ENCODE measurements around the gene NAP1L4.

DNA sequence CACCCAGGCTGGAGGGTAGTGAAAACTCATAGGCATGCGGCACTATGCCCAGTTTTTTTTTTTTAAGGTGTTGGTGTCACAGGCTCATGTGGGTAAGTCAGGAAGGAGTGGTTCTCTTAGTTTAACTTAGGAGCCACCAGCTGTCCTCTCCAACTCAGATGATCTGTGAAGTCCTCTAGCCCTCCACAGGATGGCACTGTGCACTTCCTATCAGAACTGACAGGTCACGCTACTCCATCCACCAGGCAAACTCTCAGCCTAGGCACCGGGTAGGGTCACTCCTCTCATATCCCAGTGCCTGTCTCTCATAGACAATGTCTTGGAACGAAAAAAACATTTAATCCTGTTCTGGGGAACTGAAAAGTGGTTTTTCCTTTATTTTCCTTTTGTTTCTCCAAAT is 16.5 kb downstream of the NAP1L4 start:
- TF ChIP-seq, protein P1, sequence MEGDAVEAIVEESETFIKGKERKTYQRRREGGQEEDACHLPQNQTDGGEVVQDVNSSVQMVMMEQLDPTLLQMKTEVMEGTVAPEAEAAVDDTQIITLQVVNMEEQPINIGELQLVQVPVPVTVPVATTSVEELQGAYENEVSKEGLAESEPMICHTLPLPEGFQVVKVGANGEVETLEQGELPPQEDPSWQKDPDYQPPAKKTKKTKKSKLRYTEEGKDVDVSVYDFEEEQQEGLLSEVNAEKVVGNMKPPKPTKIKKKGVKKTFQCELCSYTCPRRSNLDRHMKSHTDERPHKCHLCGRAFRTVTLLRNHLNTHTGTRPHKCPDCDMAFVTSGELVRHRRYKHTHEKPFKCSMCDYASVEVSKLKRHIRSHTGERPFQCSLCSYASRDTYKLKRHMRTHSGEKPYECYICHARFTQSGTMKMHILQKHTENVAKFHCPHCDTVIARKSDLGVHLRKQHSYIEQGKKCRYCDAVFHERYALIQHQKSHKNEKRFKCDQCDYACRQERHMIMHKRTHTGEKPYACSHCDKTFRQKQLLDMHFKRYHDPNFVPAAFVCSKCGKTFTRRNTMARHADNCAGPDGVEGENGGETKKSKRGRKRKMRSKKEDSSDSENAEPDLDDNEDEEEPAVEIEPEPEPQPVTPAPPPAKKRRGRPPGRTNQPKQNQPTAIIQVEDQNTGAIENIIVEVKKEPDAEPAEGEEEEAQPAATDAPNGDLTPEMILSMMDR (IDR thresholded peaks at IDR 0.05): no peak
- TF ChIP-seq POLR2A (IDR thresholded peaks at IDR 0.05): no peak
- TF ChIP-seq EP300 (IDR thresholded peaks at IDR 0.05): no peak
